K562 (cell line): ENCODE data around the gene SLC5A2.

Source experiments
- FOS ChIP-seq: IDR thresholded peaks from 3 replicates; pipeline ENCODE4 v1.6.1; 2011; ENCODE audit not compliant: insufficient read length; ENCODE audit errors: extremely low read depth
- ZC3H11A ChIP-seq: IDR thresholded peaks from 2 replicates; pipeline ENCODE4 v1.6.1; 2012; ENCODE audit warnings: low read depth, low read length, improper control_type of control experiment

GRCh38 chr16:31474173-31474714, 8.7 kb upstream of the SLC5A2 start:
- TF ChIP-seq ZC3H11A: no peak
- no peak for TF ChIP-seq FOS
